ENCODE measurements around the gene SERPINB10.

SERPINB10 gene

GRCh38 chr18:63894106-63894772, 13.5 kb upstream of the SERPINB10 start:
- no peaks in the 10 kb centered on the region for H3K9me3 Mint-ChIP-seq
- H3K4me3 Mint-ChIP-seq, result no peak overlapping the region
- no peak for DNase-seq
- H3K4me1 Mint-ChIP-seq, result peaks cover 18% of the 10 kb centered on the region
- no peaks in the 10 kb centered on the region for H3K36me3 Mint-ChIP-seq (ENCODE audit: low read depth)
- peaks cover 6% of the 10 kb centered on the region for H3K27me3 Mint-ChIP-seq (ENCODE audit: low read depth, poor library complexity)
- H3K27ac Mint-ChIP-seq, result peak overlapping the region; percentile 27
- TF ChIP-seq CTCF (IDR thresholded peaks at IDR 0.05), result no peak

GRCh38 chr18:63895190-63895589, 12.6 kb upstream of the SERPINB10 start:
- DNase-seq, result no peak
- peaks cover 18% of the 10 kb centered on the region for H3K4me1 Mint-ChIP-seq
- H3K36me3 Mint-ChIP-seq (ENCODE audit: low read depth), result no peaks in the 10 kb centered on the region
- H3K27ac Mint-ChIP-seq, result no peak overlapping the region
- peaks cover 6% of the 10 kb centered on the region for H3K27me3 Mint-ChIP-seq (ENCODE audit: low read depth, poor library complexity)
- H3K9me3 Mint-ChIP-seq, result peaks cover under 1% of the 10 kb centered on the region
- TF ChIP-seq CTCF (IDR thresholded peaks at IDR 0.05), result no peak
- no peak overlapping the region for H3K4me3 Mint-ChIP-seq

- Mint-ChIP-seq H3K27me3 (ENCODE audit: low read depth, poor library complexity) (peaks cover 6% of the 10 kb centered on the region), H3K4me3 (no peak overlapping the region), H3K36me3 (ENCODE audit: low read depth) (no peaks in the 10 kb centered on the region), H3K4me1 (peaks cover 18% of the 10 kb centered on the region), H3K27ac (peak overlapping the region; percentile 92), H3K9me3 (peaks cover 3% of the 10 kb centered on the region)
- TF ChIP-seq CTCF (IDR thresholded peaks at IDR 0.05), result no peak
- peak; percentile 9 for DNase-seq
Measured at GRCh38 chr18:63897072-63897471, 10.7 kb upstream of the SERPINB10 start.

- H3K4me3 Mint-ChIP-seq, result no peak overlapping the region
- peaks cover 23% of the 10 kb centered on the region for H3K4me1 Mint-ChIP-seq
- H3K36me3 Mint-ChIP-seq (ENCODE audit: low read depth), result no peaks in the 10 kb centered on the region
- DNase-seq, result no peak
- no peak for TF ChIP-seq CTCF (IDR thresholded peaks at IDR 0.05)
- H3K9me3 Mint-ChIP-seq, result peaks cover 3% of the 10 kb centered on the region
- H3K27ac Mint-ChIP-seq, result no peak overlapping the region
- peaks cover 2% of the 10 kb centered on the region for H3K27me3 Mint-ChIP-seq (ENCODE audit: low read depth, poor library complexity)
Measured at GRCh38 chr18:63899206-63899605, 8.6 kb upstream of the SERPINB10 start.

- no peaks in the 10 kb centered on the region for H3K36me3 Mint-ChIP-seq (ENCODE audit: low read depth)
Measured at GRCh38 chr18:63903851-63904570, 3.7 kb upstream of the SERPINB10 start.

More at GRCh38 chr18:63903851-63904570, 3.7 kb upstream of the SERPINB10 start:
- peaks cover 12% of the 10 kb centered on the region for H3K9me3 Mint-ChIP-seq
- H3K4me1 Mint-ChIP-seq, result peaks cover 30% of the 10 kb centered on the region
- TF ChIP-seq CTCF (IDR thresholded peaks at IDR 0.05), result no peak
- no peak for DNase-seq
- H3K27ac Mint-ChIP-seq, result no peak overlapping the region
- H3K27me3 Mint-ChIP-seq (ENCODE audit: low read depth, poor library complexity), result peaks cover 3% of the 10 kb centered on the region
- H3K4me3 Mint-ChIP-seq, result no peak overlapping the region
